Measurements from ENCODE around the gene RPL18A. TPM values are rescaled to one million over a fixed set of nuclear protein-coding genes. Genes with fewer than 3 reads are reported as not detected.

Gene RPL18A
- total RNA-seq, 2 experiments from 2014 or later: 3,019 to 3,145 TPM

DNA sequence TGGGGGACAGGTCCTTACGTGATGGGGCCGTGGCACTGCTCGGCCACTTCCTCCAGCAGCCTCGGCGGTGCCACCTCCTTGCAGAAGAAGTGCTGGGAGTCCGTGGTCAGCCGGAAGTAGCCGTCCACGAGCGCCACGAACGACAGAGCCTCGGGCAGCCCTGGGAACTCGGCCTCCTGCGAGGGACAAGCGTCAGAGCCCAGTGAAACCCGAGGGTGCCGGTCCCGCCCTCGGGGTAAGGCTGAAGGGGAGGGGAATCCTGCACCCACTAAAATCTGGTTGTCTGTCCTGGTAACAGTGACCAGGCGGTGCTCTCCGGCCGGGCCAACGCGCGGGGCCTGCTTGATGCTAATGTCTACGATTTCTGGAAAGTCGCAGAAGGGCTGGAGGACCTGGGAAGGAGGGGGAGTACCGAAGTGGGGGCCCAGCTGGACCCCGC lies 18.3 kb upstream of the RPL18A start:
- Histone ChIP-seq H3K4me3 (ENCODE audit: low read depth, low read length, poor library complexity, severe bottlenecking) (no peak overlapping the region), H4K20me1 (ENCODE audit: insufficient read depth, low read length) (no peaks in the 10 kb centered on the region), H3K79me2 (ENCODE audit: insufficient read depth, low read depth, low read length) (no peaks in the 10 kb centered on the region), H3K4me1 (ENCODE audit: insufficient read depth, low read length, poor library complexity, severe bottlenecking) (no peaks in the 10 kb centered on the region), H3K9me2 (ENCODE audit: insufficient read depth, low read length) (no peaks in the 10 kb centered on the region), H3K9me3 (ENCODE audit: low read length) (no peaks in the 10 kb centered on the region), H3K27ac (ENCODE audit: low read depth, low read length, poor library complexity, severe bottlenecking) (no peak overlapping the region), H2AFZ (ENCODE audit: low read length) (no peak overlapping the region), H3K36me3 (ENCODE audit: insufficient read depth, low read length) (peaks cover 19% of the 10 kb centered on the region), H3K4me2 (ENCODE audit: low read length) (no peak overlapping the region)
- intact Hi-C loops (cut with micrococcal nuclease; ENCODE audit: unreplicated experiment): no loop called here
- ChIA-PET CTCF (ENCODE audit: unreplicated experiment) (no interaction called here), POLR2A (no interaction called here)
- DNase-seq (ENCODE audit: low spot score): no peak
- TF ChIP-seq, protein P1, sequence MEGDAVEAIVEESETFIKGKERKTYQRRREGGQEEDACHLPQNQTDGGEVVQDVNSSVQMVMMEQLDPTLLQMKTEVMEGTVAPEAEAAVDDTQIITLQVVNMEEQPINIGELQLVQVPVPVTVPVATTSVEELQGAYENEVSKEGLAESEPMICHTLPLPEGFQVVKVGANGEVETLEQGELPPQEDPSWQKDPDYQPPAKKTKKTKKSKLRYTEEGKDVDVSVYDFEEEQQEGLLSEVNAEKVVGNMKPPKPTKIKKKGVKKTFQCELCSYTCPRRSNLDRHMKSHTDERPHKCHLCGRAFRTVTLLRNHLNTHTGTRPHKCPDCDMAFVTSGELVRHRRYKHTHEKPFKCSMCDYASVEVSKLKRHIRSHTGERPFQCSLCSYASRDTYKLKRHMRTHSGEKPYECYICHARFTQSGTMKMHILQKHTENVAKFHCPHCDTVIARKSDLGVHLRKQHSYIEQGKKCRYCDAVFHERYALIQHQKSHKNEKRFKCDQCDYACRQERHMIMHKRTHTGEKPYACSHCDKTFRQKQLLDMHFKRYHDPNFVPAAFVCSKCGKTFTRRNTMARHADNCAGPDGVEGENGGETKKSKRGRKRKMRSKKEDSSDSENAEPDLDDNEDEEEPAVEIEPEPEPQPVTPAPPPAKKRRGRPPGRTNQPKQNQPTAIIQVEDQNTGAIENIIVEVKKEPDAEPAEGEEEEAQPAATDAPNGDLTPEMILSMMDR (conservative IDR thresholded peaks at IDR 0.05; ENCODE audit: low read length): no peak
- TF ChIP-seq EZH2phosphoT487 (IDR thresholded peaks at IDR 0.05; ENCODE audit: borderline replicate concordance, low read depth, low read length): no peak
- no TSS peak for BruUV-seq (replicated peaks)

DNA sequence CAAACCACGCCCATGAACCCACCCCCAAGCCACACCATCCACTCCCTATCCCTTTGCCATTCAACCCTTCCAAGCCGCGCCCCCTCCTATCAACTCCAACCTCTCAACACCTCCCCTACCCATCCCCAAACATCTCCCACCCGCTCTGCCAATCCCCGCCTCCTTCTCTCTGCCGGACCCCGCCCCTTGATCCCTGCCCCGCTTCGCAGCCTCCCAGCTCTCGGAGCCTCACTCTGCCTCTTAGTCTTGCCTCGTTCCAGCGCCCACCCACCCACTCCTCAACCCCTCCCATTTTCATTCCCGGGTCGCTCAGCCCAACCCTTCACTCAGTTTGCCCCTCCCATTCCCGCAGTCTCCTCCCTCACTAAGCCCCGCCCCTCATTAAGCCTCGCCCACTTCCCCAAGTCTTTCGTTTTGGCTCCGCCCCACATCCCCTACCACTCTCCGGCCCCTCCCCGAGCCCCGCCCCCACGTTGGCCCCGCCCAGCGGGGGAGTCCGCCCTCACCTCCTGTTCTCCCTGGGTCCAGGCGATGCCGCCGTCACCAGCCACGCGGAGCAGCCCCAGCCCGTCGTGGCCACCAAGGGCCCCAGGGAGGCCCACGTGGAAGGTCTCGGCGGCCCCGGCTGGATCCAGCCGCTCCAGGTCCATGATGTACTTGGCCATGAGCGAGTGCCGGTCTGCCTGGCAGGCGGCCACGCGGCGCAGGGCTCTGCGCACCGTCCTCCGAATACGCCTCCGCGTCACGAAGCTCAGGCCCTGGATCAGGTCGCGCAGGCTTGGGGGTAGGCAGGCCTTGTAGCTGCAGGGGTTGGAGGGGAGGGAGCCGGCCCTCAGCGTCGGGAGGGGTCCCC lies 17.7 kb upstream of the RPL18A start:
- TF ChIP-seq, protein P1 (conservative IDR thresholded peaks at IDR 0.05; ENCODE audit: low read length): no peak
- TF ChIP-seq EZH2phosphoT487 (IDR thresholded peaks at IDR 0.05; ENCODE audit: borderline replicate concordance, low read depth, low read length): no peak
- Histone ChIP-seq H3K9me2 (ENCODE audit: insufficient read depth, low read length) (no peaks in the 10 kb centered on the region), H3K4me1 (ENCODE audit: insufficient read depth, low read length, poor library complexity, severe bottlenecking) (peaks cover 3% of the 10 kb centered on the region), H3K4me3 (ENCODE audit: low read depth, low read length, poor library complexity, severe bottlenecking) (no peak overlapping the region), H3K9me3 (ENCODE audit: low read length) (no peaks in the 10 kb centered on the region), H2AFZ (ENCODE audit: low read length) (no peak overlapping the region), H3K4me2 (ENCODE audit: low read length) (no peak overlapping the region), H3K79me2 (ENCODE audit: insufficient read depth, low read depth, low read length) (no peaks in the 10 kb centered on the region), H3K27ac (ENCODE audit: low read depth, low read length, poor library complexity, severe bottlenecking) (no peak overlapping the region), H3K36me3 (ENCODE audit: insufficient read depth, low read length) (peaks cover 19% of the 10 kb centered on the region), H4K20me1 (ENCODE audit: insufficient read depth, low read length) (no peaks in the 10 kb centered on the region)
- POLR2A ChIA-PET: no interaction called here
- peak; percentile 79 for DNase-seq (ENCODE audit: low spot score)
- CTCF ChIA-PET (ENCODE audit: unreplicated experiment): no interaction called here
- no TSS peak for BruUV-seq (replicated peaks)
- intact Hi-C loops (cut with micrococcal nuclease; ENCODE audit: unreplicated experiment): no loop called here

DNA sequence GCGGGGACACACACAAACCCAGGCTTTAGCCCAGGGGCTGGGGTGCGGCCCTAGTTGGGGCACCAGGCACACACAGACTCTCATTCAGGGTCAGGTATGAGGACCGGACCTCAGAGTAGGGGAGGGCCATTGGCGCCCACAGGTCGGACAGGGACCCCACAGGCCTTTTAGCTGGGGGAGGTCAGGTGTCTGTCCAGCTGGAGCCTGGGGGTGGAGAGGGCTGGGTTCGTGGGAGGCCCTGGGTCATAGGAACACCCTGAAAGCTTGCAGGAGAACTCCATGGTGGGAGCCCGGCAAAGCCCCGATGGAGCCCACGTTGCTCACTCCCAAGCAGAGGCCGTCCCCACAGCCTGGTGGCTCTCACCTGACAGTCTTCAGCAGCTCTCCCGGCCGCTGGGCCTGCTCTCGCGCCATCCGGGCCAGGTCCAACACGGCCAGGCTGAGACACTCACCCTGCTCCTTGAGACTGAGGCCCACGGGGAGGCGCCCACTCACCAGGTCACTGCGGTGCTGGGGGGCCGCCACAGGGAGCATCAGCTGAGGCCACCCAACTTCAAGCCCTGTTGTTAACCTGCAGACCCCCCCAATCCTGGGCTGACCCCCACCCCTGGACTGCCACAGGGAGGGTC lies 16.9 kb upstream of the RPL18A start:
- H3K4me1 ChIP-seq (ENCODE audit: insufficient read depth, low read length, poor library complexity, severe bottlenecking): peaks cover 9% of the 10 kb centered on the region

More for the DNA sequence above, 16.9 kb upstream of the RPL18A start:
- H3K9me3 ChIP-seq (ENCODE audit: low read length): no peaks in the 10 kb centered on the region
- POLR2A ChIA-PET: no interaction called here
- intact Hi-C loops (cut with micrococcal nuclease; ENCODE audit: unreplicated experiment): no loop called here
- no peak overlapping the region for H3K27ac ChIP-seq (ENCODE audit: low read depth, low read length, poor library complexity, severe bottlenecking)
- no peak overlapping the region for H3K4me3 ChIP-seq (ENCODE audit: low read depth, low read length, poor library complexity, severe bottlenecking)
- H4K20me1 ChIP-seq (ENCODE audit: insufficient read depth, low read length): no peaks in the 10 kb centered on the region
- no peaks in the 10 kb centered on the region for H3K79me2 ChIP-seq (ENCODE audit: insufficient read depth, low read depth, low read length)
- CTCF ChIA-PET (ENCODE audit: unreplicated experiment): no interaction called here
- TF ChIP-seq, protein P1 (conservative IDR thresholded peaks at IDR 0.05; ENCODE audit: low read length): no peak
- TF ChIP-seq EZH2phosphoT487 (IDR thresholded peaks at IDR 0.05; ENCODE audit: borderline replicate concordance, low read depth, low read length): no peak
- no peak overlapping the region for H3K4me2 ChIP-seq (ENCODE audit: low read length)
- peaks cover 17% of the 10 kb centered on the region for H3K36me3 ChIP-seq (ENCODE audit: insufficient read depth, low read length)
- no peak overlapping the region for H2AFZ ChIP-seq (ENCODE audit: low read length)
- no peaks in the 10 kb centered on the region for H3K9me2 ChIP-seq (ENCODE audit: insufficient read depth, low read length)
- no TSS peak for BruUV-seq (replicated peaks)
- no peak for DNase-seq (ENCODE audit: low spot score)

Measured in OCI-LY7 (cell line).